Neural cell (in vitro differentiated cells): Measurements from ENCODE around the gene ARMH1.

Source experiments
- CTCF ChIP-seq: fragments of 450-650 bp; IDR thresholded peaks from 2 replicates; pipeline ENCODE4 v1.5.1; 2014; ENCODE audit warnings: antibody characterized with exemption, mild to moderate bottlenecking, moderate library complexity; ENCODE audit not compliant: poor library complexity, severe bottlenecking
- EP300 ChIP-seq: fragments of 450-650 bp; conservative IDR thresholded peaks from 2 replicates; pipeline ENCODE4 v1.6.1; 2014; ENCODE audit warnings: antibody characterized with exemption, mild to moderate bottlenecking, moderate library complexity; ENCODE audit not compliant: poor library complexity, severe bottlenecking
- POLR2AphosphoS5 ChIP-seq: IDR thresholded peaks from 2 replicates; pipeline ENCODE4 v1.6.1; 2012
- SMC3 ChIP-seq: fragments of 450-650 bp; conservative IDR thresholded peaks from 2 replicates; pipeline ENCODE4 v1.6.1; 2014; ENCODE audit warnings: antibody characterized with exemption, mild to moderate bottlenecking, moderate library complexity; ENCODE audit not compliant: poor library complexity
- TAF1 ChIP-seq: IDR thresholded peaks from 2 replicates; pipeline ENCODE4 v1.6.1; 2012; ENCODE audit warnings: low read depth
- TF ChIP-seq, protein P1 (sequence below): IDR thresholded peaks from 2 replicates; pipeline ENCODE4 v1.6.1; 2012; ENCODE audit warnings: borderline replicate concordance

DNA sequence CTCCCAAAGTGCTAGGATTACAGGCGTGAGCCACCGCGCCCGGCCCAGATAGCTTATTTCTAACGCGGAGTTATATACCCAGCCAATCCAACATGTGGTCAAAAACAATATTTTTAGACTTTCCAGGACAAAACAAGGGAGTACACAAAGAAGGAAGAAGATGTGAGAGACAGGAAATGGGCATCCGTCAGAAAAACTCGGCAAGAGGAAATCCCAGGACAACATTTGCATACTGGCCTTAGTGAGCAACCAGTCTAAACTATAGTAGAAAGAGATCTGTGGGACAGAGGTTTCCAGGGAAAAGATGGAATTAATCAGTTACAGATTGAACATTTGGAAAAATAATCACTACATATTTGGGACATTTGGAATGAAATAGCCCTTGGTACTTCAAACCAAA lies 11.4 kb downstream of the ARMH1 start:
- TF ChIP-seq TAF1, result no peak
- TF ChIP-seq, protein P1, sequence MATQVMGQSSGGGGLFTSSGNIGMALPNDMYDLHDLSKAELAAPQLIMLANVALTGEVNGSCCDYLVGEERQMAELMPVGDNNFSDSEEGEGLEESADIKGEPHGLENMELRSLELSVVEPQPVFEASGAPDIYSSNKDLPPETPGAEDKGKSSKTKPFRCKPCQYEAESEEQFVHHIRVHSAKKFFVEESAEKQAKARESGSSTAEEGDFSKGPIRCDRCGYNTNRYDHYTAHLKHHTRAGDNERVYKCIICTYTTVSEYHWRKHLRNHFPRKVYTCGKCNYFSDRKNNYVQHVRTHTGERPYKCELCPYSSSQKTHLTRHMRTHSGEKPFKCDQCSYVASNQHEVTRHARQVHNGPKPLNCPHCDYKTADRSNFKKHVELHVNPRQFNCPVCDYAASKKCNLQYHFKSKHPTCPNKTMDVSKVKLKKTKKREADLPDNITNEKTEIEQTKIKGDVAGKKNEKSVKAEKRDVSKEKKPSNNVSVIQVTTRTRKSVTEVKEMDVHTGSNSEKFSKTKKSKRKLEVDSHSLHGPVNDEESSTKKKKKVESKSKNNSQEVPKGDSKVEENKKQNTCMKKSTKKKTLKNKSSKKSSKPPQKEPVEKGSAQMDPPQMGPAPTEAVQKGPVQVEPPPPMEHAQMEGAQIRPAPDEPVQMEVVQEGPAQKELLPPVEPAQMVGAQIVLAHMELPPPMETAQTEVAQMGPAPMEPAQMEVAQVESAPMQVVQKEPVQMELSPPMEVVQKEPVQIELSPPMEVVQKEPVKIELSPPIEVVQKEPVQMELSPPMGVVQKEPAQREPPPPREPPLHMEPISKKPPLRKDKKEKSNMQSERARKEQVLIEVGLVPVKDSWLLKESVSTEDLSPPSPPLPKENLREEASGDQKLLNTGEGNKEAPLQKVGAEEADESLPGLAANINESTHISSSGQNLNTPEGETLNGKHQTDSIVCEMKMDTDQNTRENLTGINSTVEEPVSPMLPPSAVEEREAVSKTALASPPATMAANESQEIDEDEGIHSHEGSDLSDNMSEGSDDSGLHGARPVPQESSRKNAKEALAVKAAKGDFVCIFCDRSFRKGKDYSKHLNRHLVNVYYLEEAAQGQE, result no peak
- no peak for TF ChIP-seq CTCF
- TF ChIP-seq SMC3, result no peak
- TF ChIP-seq POLR2AphosphoS5, result no peak
- TF ChIP-seq EP300, result no peak
